Astrocyte of the spinal cord (primary cell): ENCODE data around the gene SEC14L2.
A peak's percentile ranks its signal among the peaks of the same experiment; 100 is the strongest.

Source experiments
- DNase-seq: peaks from one replicate; pipeline ENCODE4 v3.0.0; 2011; ENCODE audit warnings: low read depth, low spot score
- H3K4me3 ChIP-seq: 2 replicates; pipeline ENCODE4 v1.5.1; 2011; ENCODE audit warnings: low read depth, mild to moderate bottlenecking, low read length, moderate library complexity
- CTCF ChIP-seq: IDR thresholded peaks from 2 replicates; pipeline ENCODE4 v1.5.1; 2012; ENCODE audit warnings: low read depth, mild to moderate bottlenecking, low read length, inconsistent platforms
- in situ Hi-C: cut with HindIII; loops from 2 replicates; pipeline ENCODE4 v1.10.0; 2017; ENCODE audit warnings: low sequenced_read_pairs

Gene SEC14L2

GRCh38 chr22:30425616-30426387 is 29.0 kb downstream of the SEC14L2 start, which contains the start of gene MTFP1:
TSS of gene MTFP1 (plus strand) at chr22:30425768. CDS start at chr22:30425880, 112 bp downstream.
- H3K4me3 ChIP-seq, result peak within 1 kb of the TSS; percentile 60
- peak; percentile 65 for DNase-seq
- TF ChIP-seq CTCF, result no peak
- in situ Hi-C loops, result no loop called here

GRCh38 chr22:30426388-30427353 is 29.9 kb downstream of the SEC14L2 start:
- peak; percentile 78 for DNase-seq
- H3K4me3 ChIP-seq, result peak overlapping the region; percentile 60
- peak; percentile 79 for TF ChIP-seq CTCF
- in situ Hi-C loops, result no loop called here

- no peak for DNase-seq
- TF ChIP-seq CTCF, result no peak
- no peak overlapping the region for H3K4me3 ChIP-seq
- in situ Hi-C loops, result no loop called here
Observed at GRCh38 chr22:30427871-30428270, 31.1 kb downstream of the SEC14L2 start.

GRCh38 chr22:30429887-30430286 is 33.1 kb downstream of the SEC14L2 start:
- TF ChIP-seq CTCF, result no peak
- in situ Hi-C loops, result no loop called here
- no peak for DNase-seq
- H3K4me3 ChIP-seq, result no peak overlapping the region

GRCh38 chr22:30430933-30431332 is 34.1 kb downstream of the SEC14L2 start:
- no peak for DNase-seq
- H3K4me3 ChIP-seq, result no peak overlapping the region

More at GRCh38 chr22:30430933-30431332, 34.1 kb downstream of the SEC14L2 start:
- TF ChIP-seq CTCF, result peak; percentile 7
- in situ Hi-C loops, result no loop called here
